NB4 (cell line): ENCODE results near the gene ZBTB20.

Experiments used
- DNase-seq: peaks from one replicate; pipeline ENCODE4 v3.0.0; 2010; ENCODE audit warnings: low read depth
- H3K4me3 ChIP-seq: one replicate; pipeline ENCODE4 v1.5.1; 2011; ENCODE audit warnings: mild to moderate bottlenecking, low read depth, low read length, moderate library complexity
- MYC ChIP-seq: IDR thresholded peaks from 2 replicates; pipeline ENCODE4 v1.6.1; 2011; ENCODE audit warnings: low read depth, low read length
- POLR2A ChIP-seq: IDR thresholded peaks from 2 replicates; pipeline ENCODE4 v1.6.1; 2011; ENCODE audit warnings: mild to moderate bottlenecking; ENCODE audit not compliant: insufficient read length; ENCODE audit errors: extremely low read depth
- TF ChIP-seq, protein P1 (sequence below): IDR thresholded peaks from 2 replicates; pipeline ENCODE4 v1.6.1; 2011; ENCODE audit warnings: low read depth, low read length
- TF ChIP-seq, protein P2 (sequence below): IDR thresholded peaks from one replicate; pipeline ENCODE4 v1.5.1; 2012; ENCODE audit warnings: low read depth, low read length

Gene ZBTB20

DNA sequence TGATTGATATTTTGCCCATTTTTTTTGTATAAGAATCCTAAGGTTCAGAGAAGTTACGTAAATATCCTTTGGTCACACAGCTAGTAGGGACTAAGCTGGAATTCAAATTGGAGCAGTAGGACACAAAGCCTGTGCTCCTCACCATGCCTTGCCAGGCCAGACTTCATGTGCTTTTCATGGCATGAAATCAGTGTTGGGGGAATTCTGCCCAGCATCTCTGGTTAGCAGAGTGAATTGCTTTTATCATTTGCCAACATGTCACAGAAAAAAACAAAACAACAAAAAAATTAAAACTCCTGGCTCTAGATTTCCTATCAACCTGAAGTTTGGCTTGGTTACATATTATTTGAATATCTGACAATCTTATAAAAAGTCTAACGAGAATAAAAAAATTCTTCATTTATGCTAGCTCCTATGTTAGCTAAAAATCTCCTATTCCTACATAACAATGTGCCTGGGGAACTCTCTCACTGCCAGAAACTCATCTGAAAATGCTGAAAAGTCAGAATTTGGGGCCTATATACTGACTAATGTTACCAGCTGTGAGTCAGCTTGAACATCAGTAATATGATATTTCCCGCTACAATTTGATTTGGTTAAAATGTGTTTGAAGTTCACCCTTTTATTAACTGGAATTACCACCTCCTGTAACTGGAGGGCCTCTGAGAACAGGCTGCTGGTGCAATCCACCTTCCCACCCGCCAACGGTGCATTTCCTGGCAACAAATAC lies 711.5 kb downstream of the ZBTB20 start:
- DNase-seq, result no peak
- TF ChIP-seq POLR2A (no peak), MYC (no peak)
- TF ChIP-seq, protein P1, sequence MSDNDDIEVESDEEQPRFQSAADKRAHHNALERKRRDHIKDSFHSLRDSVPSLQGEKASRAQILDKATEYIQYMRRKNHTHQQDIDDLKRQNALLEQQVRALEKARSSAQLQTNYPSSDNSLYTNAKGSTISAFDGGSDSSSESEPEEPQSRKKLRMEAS, result no peak
- TF ChIP-seq, protein P2, sequence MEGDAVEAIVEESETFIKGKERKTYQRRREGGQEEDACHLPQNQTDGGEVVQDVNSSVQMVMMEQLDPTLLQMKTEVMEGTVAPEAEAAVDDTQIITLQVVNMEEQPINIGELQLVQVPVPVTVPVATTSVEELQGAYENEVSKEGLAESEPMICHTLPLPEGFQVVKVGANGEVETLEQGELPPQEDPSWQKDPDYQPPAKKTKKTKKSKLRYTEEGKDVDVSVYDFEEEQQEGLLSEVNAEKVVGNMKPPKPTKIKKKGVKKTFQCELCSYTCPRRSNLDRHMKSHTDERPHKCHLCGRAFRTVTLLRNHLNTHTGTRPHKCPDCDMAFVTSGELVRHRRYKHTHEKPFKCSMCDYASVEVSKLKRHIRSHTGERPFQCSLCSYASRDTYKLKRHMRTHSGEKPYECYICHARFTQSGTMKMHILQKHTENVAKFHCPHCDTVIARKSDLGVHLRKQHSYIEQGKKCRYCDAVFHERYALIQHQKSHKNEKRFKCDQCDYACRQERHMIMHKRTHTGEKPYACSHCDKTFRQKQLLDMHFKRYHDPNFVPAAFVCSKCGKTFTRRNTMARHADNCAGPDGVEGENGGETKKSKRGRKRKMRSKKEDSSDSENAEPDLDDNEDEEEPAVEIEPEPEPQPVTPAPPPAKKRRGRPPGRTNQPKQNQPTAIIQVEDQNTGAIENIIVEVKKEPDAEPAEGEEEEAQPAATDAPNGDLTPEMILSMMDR, result no peak
- no peak overlapping the region for H3K4me3 ChIP-seq

- H3K4me3 ChIP-seq, result no peak overlapping the region
- DNase-seq, result no peak
- TF ChIP-seq, protein P2, result no peak
- no peak for TF ChIP-seq MYC
- TF ChIP-seq, protein P1, result no peak
- no peak for TF ChIP-seq POLR2A
Observed at GRCh38 chr3:114432310-114432709, 714.8 kb downstream of the ZBTB20 start.

DNA sequence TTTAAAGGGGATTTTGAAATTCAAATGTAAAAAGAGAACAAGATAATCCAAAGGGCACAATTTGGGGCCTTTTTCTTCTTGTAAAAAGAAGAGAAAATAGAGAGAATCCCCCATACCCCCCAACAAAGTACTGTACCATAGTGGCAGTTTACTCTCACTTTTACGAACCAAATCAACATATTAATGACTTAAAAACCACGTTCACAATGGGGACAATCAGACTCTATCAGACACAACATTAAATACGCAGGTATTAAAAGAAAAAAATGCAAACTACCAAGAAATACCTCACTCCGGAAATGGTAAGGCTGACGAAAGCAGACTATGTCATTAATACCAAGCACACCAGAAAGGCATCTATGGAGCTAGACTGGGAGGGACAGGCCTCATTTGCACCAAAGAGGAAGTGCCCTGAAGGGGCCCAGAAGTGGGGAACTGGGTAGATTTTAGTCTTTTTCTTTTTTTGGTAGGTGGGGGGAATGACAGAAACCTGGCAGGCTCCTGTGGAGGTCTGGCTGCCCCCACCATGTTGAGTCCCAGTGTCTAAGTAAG lies 719.0 kb downstream of the ZBTB20 start:
- no peak overlapping the region for H3K4me3 ChIP-seq
- no peak for TF ChIP-seq MYC
- TF ChIP-seq, protein P1, result no peak
- TF ChIP-seq, protein P2, result no peak
- TF ChIP-seq POLR2A, result no peak
- peak; percentile 19 for DNase-seq

- H3K4me3 ChIP-seq, result no peak overlapping the region
- DNase-seq, result no peak
- no peak for TF ChIP-seq POLR2A
- TF ChIP-seq, protein P1, result no peak
- TF ChIP-seq, protein P2, result no peak
- no peak for TF ChIP-seq MYC
Observed at GRCh38 chr3:114427285-114428043, 719.6 kb downstream of the ZBTB20 start.

DNA sequence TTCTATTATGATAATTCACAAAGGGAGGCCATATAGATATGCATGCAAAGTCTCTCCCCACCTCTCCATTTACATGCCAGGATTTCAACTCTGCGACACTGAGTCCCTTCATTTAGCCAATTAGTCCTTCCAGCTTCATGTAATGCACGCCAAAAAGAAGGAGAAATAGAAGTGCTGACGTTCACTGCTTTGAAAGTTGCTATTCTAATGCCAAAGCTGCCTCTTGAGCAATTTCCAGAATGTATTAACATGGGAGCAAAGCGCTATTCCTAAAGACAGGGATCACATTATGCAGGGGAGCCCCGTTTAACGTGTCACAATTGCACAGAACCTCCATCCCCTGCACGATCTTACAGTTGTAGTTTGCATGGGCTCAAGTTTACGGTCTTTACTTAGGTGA lies 722.8 kb downstream of the ZBTB20 start:
- H3K4me3 ChIP-seq, result no peak overlapping the region
- TF ChIP-seq, protein P2, result no peak
- TF ChIP-seq, protein P1, result no peak
- no peak for TF ChIP-seq MYC
- no peak for DNase-seq
